Measurements from ENCODE around the gene ODC1.

The ODC1 gene

GRCh38 chr2:10433264-10433946 is 14.7 kb downstream of the ODC1 start:
- no peak for FAIRE-seq

- FAIRE-seq: no peak
Observed at GRCh38 chr2:10432311-10433181, 15.6 kb downstream of the ODC1 start.

- no peak for FAIRE-seq
Observed at GRCh38 chr2:10431797-10432196, 16.3 kb downstream of the ODC1 start.

GRCh38 chr2:10430886-10431622 is 17.1 kb downstream of the ODC1 start:
- FAIRE-seq: no peak

DNA sequence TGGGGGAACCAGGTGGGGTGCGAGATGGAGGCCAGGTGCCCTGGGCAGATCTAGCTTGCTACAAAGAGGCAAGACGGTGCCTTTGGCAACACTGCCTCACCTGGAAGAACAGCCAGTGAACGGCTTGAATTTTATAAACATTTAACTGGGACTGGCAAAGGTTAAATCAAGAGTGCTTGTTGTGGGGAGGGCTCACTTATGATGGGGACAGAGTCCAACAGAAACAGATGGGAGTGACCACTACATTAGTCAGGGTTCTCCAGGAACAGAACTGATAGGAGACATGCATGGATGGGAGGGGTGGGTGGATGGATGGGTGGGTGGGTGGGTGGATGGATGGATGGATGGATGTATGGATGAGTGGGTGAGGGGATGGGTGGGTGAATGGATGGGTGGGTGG is 19.2 kb downstream of the ODC1 start:
- no peak for FAIRE-seq

DNA sequence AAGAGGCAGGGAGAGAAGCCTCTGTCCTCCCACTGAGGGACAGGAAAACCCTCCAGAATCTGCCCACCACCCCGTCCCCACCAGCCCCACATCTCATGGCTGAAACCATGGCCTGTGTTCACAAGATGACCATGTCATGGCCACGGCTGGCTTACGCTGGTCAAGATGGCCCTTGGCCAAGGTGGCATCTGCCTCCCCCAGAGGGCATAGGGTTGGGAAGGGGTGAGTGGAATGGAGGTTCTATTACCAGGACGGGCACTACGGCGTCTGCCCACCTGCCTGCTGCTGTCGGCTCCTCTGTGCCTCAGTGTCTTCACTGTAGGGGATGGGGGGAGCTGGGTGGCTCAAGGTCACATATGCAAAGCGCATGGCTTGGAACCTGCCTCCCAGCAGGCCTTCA is 19.8 kb downstream of the ODC1 start:
- no peak for FAIRE-seq

- FAIRE-seq: no peak
Observed at GRCh38 chr2:10427618-10427949, 20.5 kb downstream of the ODC1 start.

DNA sequence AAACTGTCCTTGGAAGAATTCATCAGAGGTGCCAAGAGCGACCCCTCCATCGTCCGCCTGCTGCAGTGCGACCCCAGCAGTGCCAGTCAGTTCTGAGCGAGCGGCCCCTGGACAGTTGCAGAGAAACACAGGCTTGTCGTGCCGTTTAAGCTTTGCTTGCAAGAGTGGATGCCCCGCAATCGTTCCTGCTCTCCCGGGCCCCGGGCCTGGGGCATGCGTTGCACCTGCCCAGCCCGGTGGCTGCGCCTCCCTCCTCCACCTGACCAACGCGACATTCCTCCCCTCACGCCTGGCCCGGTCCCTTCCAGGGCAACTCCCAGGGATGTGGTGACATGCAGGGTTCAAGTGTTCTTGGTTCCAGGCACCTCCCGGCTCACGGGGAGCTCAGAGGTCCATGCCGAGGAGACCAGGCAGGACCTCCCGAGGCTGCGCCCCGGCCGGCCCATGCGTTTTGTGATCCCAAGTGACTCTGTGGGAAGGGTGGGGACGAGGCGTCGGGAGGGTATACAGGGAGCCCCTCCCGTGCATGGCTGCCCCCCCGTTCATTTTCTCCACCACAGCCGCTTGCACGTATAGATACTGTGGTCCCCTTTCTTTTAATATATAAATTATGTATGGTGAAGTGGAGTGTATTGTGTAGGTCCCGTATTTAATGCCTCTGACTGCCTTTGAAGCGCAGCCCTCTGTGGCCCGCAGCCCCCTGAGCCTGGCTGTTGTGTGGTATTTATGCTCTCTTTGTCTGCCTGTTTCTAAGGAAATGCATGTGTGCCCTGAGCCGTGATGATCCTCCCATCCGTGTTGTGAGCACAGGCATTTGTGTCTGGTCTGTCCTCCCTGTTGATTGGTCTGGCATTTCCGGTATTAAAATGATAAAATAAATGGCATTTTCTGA is 21.2 kb downstream of the ODC1 start:
- no peak for FAIRE-seq

GRCh38 chr2:10425699-10426098 is 22.4 kb downstream of the ODC1 start:
- FAIRE-seq: no peak

GRCh38 chr2:10424916-10425505 is 23.1 kb downstream of the ODC1 start:
- FAIRE-seq: no peak

- no peak for FAIRE-seq
Observed at GRCh38 chr2:10424051-10424450, 24.1 kb downstream of the ODC1 start.

DNA sequence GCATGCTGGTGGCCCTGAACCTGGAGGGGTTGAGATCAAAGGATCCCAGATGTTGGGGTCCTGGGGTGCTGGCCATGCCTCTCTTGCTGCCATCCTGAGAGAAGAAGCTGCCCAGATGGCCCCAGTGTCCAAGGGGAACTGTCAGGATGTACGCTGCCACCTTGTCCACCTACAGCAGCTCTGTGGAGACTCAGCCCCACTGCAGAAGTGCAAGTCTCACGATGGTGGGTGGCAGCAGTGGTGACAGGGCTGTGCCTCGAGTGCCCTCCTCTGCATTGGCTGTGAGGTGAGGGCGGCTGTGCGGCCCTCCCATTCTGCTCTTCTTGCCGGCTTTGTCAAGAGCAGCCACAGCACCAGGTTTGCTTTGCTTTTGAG is 24.7 kb downstream of the ODC1 start:
- no peak for FAIRE-seq

GRCh38 chr2:10422732-10423399 is 25.3 kb downstream of the ODC1 start:
- FAIRE-seq: no peak

DNA sequence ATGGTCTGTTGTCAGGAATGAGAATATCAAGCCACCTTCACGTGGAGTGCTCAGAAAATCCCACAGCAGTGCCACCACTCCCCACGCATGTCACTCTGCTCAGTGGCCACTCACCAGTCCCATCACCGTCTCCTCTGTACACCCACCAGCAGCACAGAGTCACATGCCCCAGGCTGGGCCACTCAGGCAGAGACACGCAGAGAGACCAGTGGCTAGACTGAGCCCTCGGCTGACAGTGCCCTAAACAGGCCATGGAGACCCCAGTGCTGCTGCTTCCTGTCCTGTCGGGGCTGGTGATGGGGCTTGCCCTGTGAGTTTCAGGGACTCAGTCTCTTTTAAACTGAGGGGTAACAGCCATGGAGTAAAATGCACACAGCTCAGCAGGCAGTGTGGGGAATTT is 25.9 kb downstream of the ODC1 start:
- FAIRE-seq: no peak

DNA sequence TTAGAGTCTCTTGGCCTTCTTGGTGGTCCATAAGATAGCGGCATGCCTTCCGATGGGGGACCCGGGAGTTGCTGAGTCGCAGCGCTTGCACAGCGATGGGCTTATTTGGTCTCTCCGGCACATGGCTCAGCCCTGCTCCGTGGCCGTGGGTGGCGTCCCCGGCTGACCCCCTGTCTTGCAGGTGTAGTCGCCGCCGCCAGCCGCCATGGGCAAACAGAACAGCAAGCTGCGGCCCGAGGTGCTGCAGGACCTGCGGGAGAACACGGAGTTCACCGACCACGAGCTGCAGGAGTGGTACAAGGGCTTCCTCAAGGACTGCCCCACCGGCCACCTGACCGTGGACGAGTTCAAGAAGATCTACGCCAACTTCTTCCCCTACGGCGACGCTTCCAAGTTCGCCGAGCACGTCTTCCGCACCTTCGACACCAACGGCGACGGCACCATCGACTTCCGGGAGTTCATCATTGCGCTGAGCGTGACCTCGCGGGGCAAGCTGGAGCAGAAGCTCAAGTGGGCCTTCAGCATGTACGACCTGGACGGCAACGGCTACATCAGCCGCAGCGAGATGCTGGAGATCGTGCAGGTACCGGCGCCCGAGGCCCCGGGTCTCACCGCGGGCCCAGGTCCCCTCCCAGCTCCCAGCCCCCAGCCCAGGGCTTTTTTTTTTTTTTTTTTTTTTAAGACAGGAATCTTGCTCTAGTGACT is 28.4 kb downstream of the ODC1 start:
- no peak for FAIRE-seq

GRCh38 chr2:10417551-10418335 is 30.4 kb downstream of the ODC1 start:
- no peak for FAIRE-seq

DNA sequence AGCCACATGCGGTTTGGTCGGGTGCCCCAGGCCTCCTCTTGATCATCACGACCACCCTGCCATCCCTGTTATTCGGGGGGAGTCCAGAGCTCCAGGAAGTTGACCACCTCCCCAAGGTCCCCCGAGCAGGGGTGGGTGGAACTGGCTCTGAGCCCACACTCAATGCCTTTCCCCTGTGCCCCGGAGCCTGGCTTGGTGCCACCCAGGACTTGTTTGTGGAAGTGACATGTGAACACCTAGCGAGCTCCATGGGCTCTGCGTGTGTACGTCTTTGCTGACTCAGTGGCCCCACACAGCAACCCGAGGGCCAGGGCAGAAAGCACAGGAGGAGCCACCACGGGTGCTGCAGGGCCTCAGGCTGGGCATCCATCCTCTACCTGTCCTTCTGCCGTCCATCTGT is 32.5 kb downstream of the ODC1 start:
- FAIRE-seq: no peak

DNA sequence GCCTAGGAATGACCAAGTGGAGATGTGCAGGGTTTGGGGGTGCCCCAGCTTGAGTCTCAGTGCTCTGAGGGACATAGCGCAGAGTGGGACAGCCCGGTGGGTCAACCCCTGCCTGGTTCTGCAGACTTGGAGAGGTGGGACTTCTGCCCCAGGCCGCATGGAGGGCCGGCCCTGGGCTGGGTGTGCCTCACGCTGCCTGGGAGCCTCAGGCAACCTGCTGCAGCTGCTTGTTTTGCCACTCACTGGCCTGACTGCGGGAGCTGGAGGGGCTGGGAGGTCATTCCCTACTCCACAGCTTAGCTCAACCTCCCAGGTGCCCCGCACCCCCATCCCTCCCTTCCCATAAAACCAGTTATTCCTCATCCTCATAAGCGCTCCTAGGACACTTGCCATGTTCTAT is 33.1 kb downstream of the ODC1 start:
- no peak for FAIRE-seq

GRCh38 chr2:10414591-10414990 is 33.5 kb downstream of the ODC1 start:
- FAIRE-seq: no peak

DNA sequence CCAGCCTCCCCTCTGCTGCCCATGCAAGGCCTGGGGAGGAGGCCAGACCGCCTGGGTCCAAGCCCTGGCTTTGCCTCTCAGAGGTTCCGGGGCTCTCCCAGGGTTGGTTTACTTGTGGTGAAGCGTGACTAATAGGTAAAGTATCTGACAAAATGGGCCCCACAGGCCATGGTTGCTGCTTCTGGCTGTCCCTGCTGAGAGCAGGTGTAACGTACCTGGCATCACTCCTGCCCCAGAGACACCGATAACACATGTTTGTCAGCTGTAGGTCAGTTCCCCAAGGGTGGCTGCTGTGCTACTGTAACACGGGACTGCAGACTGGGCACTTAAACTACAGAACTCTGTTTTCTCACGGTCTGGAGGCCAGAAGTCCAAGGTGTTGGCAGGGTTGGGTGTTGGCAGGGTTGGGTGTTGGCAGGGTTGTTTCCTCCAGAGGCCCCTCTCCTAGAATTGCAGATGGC is 34.1 kb downstream of the ODC1 start:
- no peak for FAIRE-seq
